Fibroblast of lung (primary cell): ENCODE data around the gene ANKRD52.

Source experiments
- CTCF ChIP-seq, 2 donors: IDR thresholded peaks in 1 of 2; conservative IDR thresholded peaks in 1 of 2; 1 replicate in 1 of 2; 2 replicates in 1 of 2; pipeline ENCODE4 v1.5.1; 2011 to 2012; ENCODE audit warnings: low read length in 2 of 2, control low read depth in 1 of 2, inconsistent platforms in 1 of 2, low read depth in 1 of 2, mild to moderate bottlenecking in 1 of 2
- EZH2 ChIP-seq: IDR thresholded peaks from 2 replicates; pipeline ENCODE4 v1.5.1; 2012; ENCODE audit warnings: low read length, control low read depth, mild to moderate bottlenecking; ENCODE audit errors: missing control alignments

- TF ChIP-seq EZH2, result no peak
- no peak for TF ChIP-seq CTCF (conservative IDR thresholded peaks at IDR 0.05 in 1 of 2, IDR thresholded peaks at IDR 0.05 in 1 of 2; ENCODE audit: low read depth in 1 of 2, low read length in 2 of 2)
Measured at GRCh38 chr12:56260921-56261320, 2.7 kb upstream of the ANKRD52 start.
